Esophagus muscularis mucosa (tissue), 4 donors: ENCODE results near the gene EIF4G3. TPM values are rescaled to one million over a fixed set of nuclear protein-coding genes. Genes with fewer than 3 reads are reported as not detected.

ENCODE experiments used
- DNase-seq: peaks from one replicate; pipeline ENCODE4 v3.0.0-alpha.2; 2017; ENCODE audit errors: extremely low spot score
- H3K27ac ChIP-seq, 4 donors: fragments of 200-600 bp; sonication (generic); replicated peaks in 1 of 4; 1 replicate in 3 of 4; 2 replicates in 1 of 4; pipeline ENCODE4 v1.5.1; 2016 to 2019; ENCODE audit warnings: mild to moderate bottlenecking in 1 of 4
- H3K27me3 ChIP-seq, 4 donors: fragments of 200-600 bp; sonication (generic); one replicate each; pipeline versions ENCODE4 v1.5.1 to v1.6.0; 2016 to 2019
- H3K36me3 ChIP-seq, 4 donors: fragments of 200-600 bp; sonication (generic); one replicate each; pipeline ENCODE4 v1.5.1; 2016 to 2019
- H3K4me1 ChIP-seq, 4 donors: fragments of 200-600 bp; sonication (generic); one replicate each; pipeline ENCODE4 v1.5.1; 2016 to 2019
- H3K4me3 ChIP-seq, 4 donors: fragments of 200-600 bp; sonication (generic); 1 replicate in 2 of 4; 2 replicates in 2 of 4; pipeline ENCODE4 v1.5.1; 2016 to 2019; ENCODE audit warnings: mild to moderate bottlenecking in 4 of 4, moderate library complexity in 1 of 4
- H3K9me3 ChIP-seq, 4 donors: fragments of 200-600 bp; sonication (generic); 1 replicate in 3 of 4; 2 replicates in 1 of 4; pipeline ENCODE4 v1.5.1; 2016 to 2019
- EP300 ChIP-seq: sonication (generic); formaldehyde crosslinking; IDR thresholded peaks from one replicate; pipeline ENCODE4 v1.6.1; 2017; ENCODE audit warnings: antibody characterized with exemption
- POLR2A ChIP-seq: fragments of 450-650 bp; IDR thresholded peaks from one replicate; pipeline ENCODE4 v1.6.1; 2017; ENCODE audit warnings: antibody characterized with exemption, moderate library complexity, mild to moderate bottlenecking, low read depth
- POLR2AphosphoS5 ChIP-seq, 2 donors: sonication (generic); formaldehyde crosslinking; IDR thresholded peaks; one replicate each; pipeline ENCODE4 v1.6.1; 2017; ENCODE audit warnings: antibody characterized with exemption in 2 of 2
- WGBS: methylation state at CpG from one replicate; pipeline ENCODE4 v1.1.5; 2018; 5-methylcytosine and 5-hydroxymethylcytosine counted together
- intact Hi-C: fragments of 100-400 bp; cut with DNase I; formaldehyde crosslinking; loops from one replicate; pipeline ENCODE4 v1.15.1; 2023
- total RNA-seq, 4 donors: library from RNA; depleted of rRNA; stranded (reverse); fragments of >200 nt; gene quantifications; one replicate each; pipeline versions ENCODE4 v1.1.0 to v1.2.1, GENCODE V29; 2016
- TF ChIP-seq, protein P1 (sequence below), 3 experiments: fragments of 200-600 bp in 2 of 3; fragments of 450-650 bp in 1 of 3; sonication (generic) in 2 of 3; IDR thresholded peaks; one replicate each; pipeline ENCODE4 v1.5.1; 2017 to 2019; ENCODE audit warnings: antibody characterized with exemption in 3 of 3, mild to moderate bottlenecking in 2 of 3, moderate library complexity in 1 of 3

The EIF4G3 gene
- total RNA-seq, 4 donors from 2014 or later = 43.7 to 64.0 (median 62.2) TPM

DNA sequence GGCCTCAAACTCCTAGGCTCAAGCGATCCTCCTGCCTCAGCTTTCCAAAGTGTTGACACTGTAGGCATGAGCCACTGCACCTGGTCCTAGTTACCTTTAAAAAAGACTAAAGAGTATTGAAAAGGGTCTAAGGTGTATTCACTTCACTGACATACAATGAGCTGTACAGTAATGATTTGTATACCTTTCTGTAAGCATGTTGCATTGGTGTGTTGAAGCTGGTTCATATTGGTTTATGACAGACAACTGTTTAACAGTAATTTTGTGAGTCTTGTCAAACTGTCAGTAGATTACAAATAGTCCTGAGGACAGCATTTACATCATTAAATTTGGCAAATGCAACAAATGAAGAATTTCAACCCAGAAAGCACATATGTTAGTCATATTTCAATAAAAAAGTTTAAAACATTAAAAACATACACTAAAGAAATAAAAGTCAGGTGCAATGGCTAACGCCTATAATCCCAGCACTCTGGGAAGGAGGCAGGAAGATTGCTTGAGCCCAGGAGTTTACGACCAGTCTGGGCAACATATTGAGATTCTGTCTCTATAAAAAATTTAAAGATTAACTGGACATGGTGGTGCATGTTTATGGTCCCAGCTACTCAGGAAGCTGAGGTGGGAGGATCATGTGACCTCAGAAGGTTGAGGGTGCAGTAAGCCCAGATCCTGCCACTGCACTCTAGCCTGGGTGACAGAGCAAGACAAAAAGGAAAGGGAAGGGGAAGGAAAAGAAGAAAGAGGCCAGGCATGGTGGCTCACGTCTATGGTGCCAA, 301.3 kb downstream of the EIF4G3 start:
- H3K4me1 ChIP-seq = peaks cover 0 to 1% (median 0%) of the 10 kb centered on the region in 4 donors
- TF ChIP-seq, protein P1, sequence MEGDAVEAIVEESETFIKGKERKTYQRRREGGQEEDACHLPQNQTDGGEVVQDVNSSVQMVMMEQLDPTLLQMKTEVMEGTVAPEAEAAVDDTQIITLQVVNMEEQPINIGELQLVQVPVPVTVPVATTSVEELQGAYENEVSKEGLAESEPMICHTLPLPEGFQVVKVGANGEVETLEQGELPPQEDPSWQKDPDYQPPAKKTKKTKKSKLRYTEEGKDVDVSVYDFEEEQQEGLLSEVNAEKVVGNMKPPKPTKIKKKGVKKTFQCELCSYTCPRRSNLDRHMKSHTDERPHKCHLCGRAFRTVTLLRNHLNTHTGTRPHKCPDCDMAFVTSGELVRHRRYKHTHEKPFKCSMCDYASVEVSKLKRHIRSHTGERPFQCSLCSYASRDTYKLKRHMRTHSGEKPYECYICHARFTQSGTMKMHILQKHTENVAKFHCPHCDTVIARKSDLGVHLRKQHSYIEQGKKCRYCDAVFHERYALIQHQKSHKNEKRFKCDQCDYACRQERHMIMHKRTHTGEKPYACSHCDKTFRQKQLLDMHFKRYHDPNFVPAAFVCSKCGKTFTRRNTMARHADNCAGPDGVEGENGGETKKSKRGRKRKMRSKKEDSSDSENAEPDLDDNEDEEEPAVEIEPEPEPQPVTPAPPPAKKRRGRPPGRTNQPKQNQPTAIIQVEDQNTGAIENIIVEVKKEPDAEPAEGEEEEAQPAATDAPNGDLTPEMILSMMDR (IDR thresholded peaks at IDR 0.05) = no peak
- TF ChIP-seq POLR2A (no peak), EP300 (no peak), POLR2AphosphoS5 (IDR thresholded peaks at IDR 0.05) (no peak)
- 84% methylated on average over 4 of the region's 4 CpGs for WGBS

GRCh38 chr1:20873311-20873710, 303.4 kb downstream of the EIF4G3 start:
- WGBS = 88% methylated on average over 3 of the region's 3 CpGs
- Histone ChIP-seq H3K4me3 (no peak overlapping the region), H3K36me3 (peaks cover 0 to 16% (median 11%) of the 10 kb centered on the region in 4 donors), H3K27ac (no peak overlapping the region), H3K4me1 (peaks cover 0 to 6% (median under 1%) of the 10 kb centered on the region in 4 donors), H3K27me3 (no peaks in the 10 kb centered on the region), H3K9me3 (no peaks in the 10 kb centered on the region)
- TF ChIP-seq EP300 = no peak
- intact Hi-C loops = loop anchor here (10.0 kb wide), 1 partner anchor 321 kb away; no protein-coding TSS in a partner anchor
- DNase-seq = no peak

More for the DNA sequence above, 301.3 kb downstream of the EIF4G3 start:
- H3K4me3 ChIP-seq = no peak overlapping the region
- intact Hi-C loops = loop anchor here (10.0 kb wide), 1 partner anchor 319 kb away; no protein-coding TSS in a partner anchor
- H3K27ac ChIP-seq = no peak overlapping the region
- no peaks in the 10 kb centered on the region for H3K27me3 ChIP-seq
- peaks cover 9 to 30% (median 22%) of the 10 kb centered on the region in 4 donors for H3K36me3 ChIP-seq
- no peaks in the 10 kb centered on the region for H3K9me3 ChIP-seq
- no peak for DNase-seq

DNA sequence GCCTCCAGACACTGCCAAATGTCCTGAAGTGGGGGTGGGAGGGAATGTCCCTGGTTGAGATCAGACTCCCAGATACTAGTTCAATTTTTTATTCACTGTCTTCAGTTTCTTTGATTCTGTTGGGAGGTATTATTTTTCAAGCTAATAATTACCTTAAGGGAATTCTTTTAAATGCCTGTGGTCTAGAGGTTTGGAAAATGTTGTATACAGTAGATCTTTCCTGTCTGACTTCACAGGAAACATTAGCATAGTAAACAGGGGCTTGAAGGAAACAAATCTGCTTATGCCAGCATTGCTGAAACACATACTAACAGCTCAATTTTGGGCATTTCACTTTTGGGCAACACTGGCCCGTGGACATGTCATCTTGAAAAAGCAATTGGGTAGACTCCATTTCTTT, 305.3 kb downstream of the EIF4G3 start:
- no peak for DNase-seq
- intact Hi-C loops = loop anchor here (10.0 kb wide), 1 partner anchor 323 kb away; no protein-coding TSS in a partner anchor
- H3K27ac ChIP-seq = no peak overlapping the region
- H3K4me3 ChIP-seq = no peak overlapping the region
- H3K4me1 ChIP-seq = peaks cover 0 to 19% (median 12%) of the 10 kb centered on the region in 4 donors
- 0% methylated on average over 1 of the region's 1 CpG for WGBS
- no peaks in the 10 kb centered on the region for H3K9me3 ChIP-seq
- H3K36me3 ChIP-seq = peaks cover 0 to 10% (median 5%) of the 10 kb centered on the region in 4 donors
- H3K27me3 ChIP-seq = no peaks in the 10 kb centered on the region
- TF ChIP-seq POLR2AphosphoS5 (IDR thresholded peaks at IDR 0.05) (no peak), POLR2A (no peak), EP300 (no peak)
- TF ChIP-seq, protein P1 (IDR thresholded peaks at IDR 0.05) = no peak

GRCh38 chr1:20870718-20871117, 306.0 kb downstream of the EIF4G3 start:
- Histone ChIP-seq H3K4me3 (no peak overlapping the region), H3K4me1 (peaks cover 0 to 21% (median 12%) of the 10 kb centered on the region in 4 donors), H3K9me3 (no peaks in the 10 kb centered on the region), H3K27me3 (no peaks in the 10 kb centered on the region), H3K27ac (no peak overlapping the region), H3K36me3 (peaks cover 0 to 8% (median 6%) of the 10 kb centered on the region in 4 donors)
- intact Hi-C loops = loop anchor here (10.0 kb wide), 1 partner anchor 324 kb away; no protein-coding TSS in a partner anchor
- no peak for DNase-seq
- TF ChIP-seq EP300 (no peak), POLR2AphosphoS5 (IDR thresholded peaks at IDR 0.05) (no peak), POLR2A (no peak)
- TF ChIP-seq, protein P1 (IDR thresholded peaks at IDR 0.05) = no peak
- 96% methylated on average over 1 of the region's 1 CpG for WGBS

- H3K36me3 ChIP-seq = peaks cover 8 to 22% (median 15%) of the 10 kb centered on the region in 4 donors
- intact Hi-C loops = no loop called here
- no peak overlapping the region for H3K27ac ChIP-seq
- no peaks in the 10 kb centered on the region for H3K9me3 ChIP-seq
- H3K27me3 ChIP-seq = no peaks in the 10 kb centered on the region
- no peak for DNase-seq
- 100% methylated on average over 2 of the region's 2 CpGs for WGBS
- peaks cover 0 to 21% (median 12%) of the 10 kb centered on the region in 4 donors for H3K4me1 ChIP-seq
- TF ChIP-seq EP300 (no peak), POLR2AphosphoS5 (IDR thresholded peaks at IDR 0.05) (no peak), POLR2A (no peak)
- TF ChIP-seq, protein P1 (IDR thresholded peaks at IDR 0.05) = no peak
- no peak overlapping the region for H3K4me3 ChIP-seq
Measured at GRCh38 chr1:20868263-20868662, 308.4 kb downstream of the EIF4G3 start.
